ENCODE measurements around the gene AP2B1. TPM values are rescaled to one million over a fixed set of nuclear protein-coding genes. Genes with fewer than 3 reads are reported as not detected.

The AP2B1 gene
- total RNA-seq, 1 experiment from 2014 or later, result 195 TPM

- TF ChIP-seq PREB (CRISPR knock-in tag; IDR thresholded peaks at IDR 0.05; ENCODE audit: borderline replicate concordance) (no peak), NFYB (CRISPR knock-in tag; conservative IDR thresholded peaks at IDR 0.05; ENCODE audit: low read depth) (no peak), ATF1 (CRISPR knock-in tag; IDR thresholded peaks at IDR 0.05) (no peak), ATF6 (CRISPR knock-in tag; IDR thresholded peaks at IDR 0.05) (no peak), ELF4 (CRISPR knock-in tag; IDR thresholded peaks at IDR 0.05; ENCODE audit: low read depth) (no peak), CBFB (CRISPR knock-in tag; IDR thresholded peaks at IDR 0.05; ENCODE audit: low read depth) (no peak), HMGA2 (CRISPR knock-in tag; IDR thresholded peaks at IDR 0.05) (no peak), CDX4 (CRISPR knock-in tag; IDR thresholded peaks at IDR 0.05; ENCODE audit: borderline replicate concordance) (no peak), IRF1 (CRISPR knock-in tag; IDR thresholded peaks at IDR 0.05) (no peak), GRHL2 (CRISPR knock-in tag; IDR thresholded peaks at IDR 0.05; ENCODE audit: insufficient replicate concordance, severe bottlenecking) (no peak), ZNF232 (CRISPR knock-in tag; IDR thresholded peaks at IDR 0.05) (0 out of 2 replicates have a peak, but pooled peaks have one; percentile 69), ZNF512 (CRISPR knock-in tag; IDR thresholded peaks at IDR 0.05; ENCODE audit: borderline replicate concordance) (no peak), ZNF138 (CRISPR knock-in tag; conservative IDR thresholded peaks at IDR 0.05) (no peak), MYBL2 (CRISPR knock-in tag; IDR thresholded peaks at IDR 0.05) (0 out of 2 replicates have a peak, but pooled peaks have one; percentile 87), NFE2L1 (CRISPR knock-in tag; IDR thresholded peaks at IDR 0.05) (no peak)
- TF ChIP-seq, protein P1, sequence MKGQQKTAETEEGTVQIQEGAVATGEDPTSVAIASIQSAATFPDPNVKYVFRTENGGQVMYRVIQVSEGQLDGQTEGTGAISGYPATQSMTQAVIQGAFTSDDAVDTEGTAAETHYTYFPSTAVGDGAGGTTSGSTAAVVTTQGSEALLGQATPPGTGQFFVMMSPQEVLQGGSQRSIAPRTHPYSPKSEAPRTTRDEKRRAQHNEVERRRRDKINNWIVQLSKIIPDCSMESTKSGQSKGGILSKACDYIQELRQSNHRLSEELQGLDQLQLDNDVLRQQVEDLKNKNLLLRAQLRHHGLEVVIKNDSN (CRISPR knock-in tag; IDR thresholded peaks at IDR 0.05), result no peak; the same call in 1 of the 2 replicates
- TF ChIP-seq, protein P2, sequence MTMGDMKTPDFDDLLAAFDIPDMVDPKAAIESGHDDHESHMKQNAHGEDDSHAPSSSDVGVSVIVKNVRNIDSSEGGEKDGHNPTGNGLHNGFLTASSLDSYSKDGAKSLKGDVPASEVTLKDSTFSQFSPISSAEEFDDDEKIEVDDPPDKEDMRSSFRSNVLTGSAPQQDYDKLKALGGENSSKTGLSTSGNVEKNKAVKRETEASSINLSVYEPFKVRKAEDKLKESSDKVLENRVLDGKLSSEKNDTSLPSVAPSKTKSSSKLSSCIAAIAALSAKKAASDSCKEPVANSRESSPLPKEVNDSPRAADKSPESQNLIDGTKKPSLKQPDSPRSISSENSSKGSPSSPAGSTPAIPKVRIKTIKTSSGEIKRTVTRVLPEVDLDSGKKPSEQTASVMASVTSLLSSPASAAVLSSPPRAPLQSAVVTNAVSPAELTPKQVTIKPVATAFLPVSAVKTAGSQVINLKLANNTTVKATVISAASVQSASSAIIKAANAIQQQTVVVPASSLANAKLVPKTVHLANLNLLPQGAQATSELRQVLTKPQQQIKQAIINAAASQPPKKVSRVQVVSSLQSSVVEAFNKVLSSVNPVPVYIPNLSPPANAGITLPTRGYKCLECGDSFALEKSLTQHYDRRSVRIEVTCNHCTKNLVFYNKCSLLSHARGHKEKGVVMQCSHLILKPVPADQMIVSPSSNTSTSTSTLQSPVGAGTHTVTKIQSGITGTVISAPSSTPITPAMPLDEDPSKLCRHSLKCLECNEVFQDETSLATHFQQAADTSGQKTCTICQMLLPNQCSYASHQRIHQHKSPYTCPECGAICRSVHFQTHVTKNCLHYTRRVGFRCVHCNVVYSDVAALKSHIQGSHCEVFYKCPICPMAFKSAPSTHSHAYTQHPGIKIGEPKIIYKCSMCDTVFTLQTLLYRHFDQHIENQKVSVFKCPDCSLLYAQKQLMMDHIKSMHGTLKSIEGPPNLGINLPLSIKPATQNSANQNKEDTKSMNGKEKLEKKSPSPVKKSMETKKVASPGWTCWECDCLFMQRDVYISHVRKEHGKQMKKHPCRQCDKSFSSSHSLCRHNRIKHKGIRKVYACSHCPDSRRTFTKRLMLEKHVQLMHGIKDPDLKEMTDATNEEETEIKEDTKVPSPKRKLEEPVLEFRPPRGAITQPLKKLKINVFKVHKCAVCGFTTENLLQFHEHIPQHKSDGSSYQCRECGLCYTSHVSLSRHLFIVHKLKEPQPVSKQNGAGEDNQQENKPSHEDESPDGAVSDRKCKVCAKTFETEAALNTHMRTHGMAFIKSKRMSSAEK (CRISPR knock-in tag; IDR thresholded peaks at IDR 0.05; ENCODE audit: borderline replicate concordance), result no peak
- TF ChIP-seq, protein P3, sequence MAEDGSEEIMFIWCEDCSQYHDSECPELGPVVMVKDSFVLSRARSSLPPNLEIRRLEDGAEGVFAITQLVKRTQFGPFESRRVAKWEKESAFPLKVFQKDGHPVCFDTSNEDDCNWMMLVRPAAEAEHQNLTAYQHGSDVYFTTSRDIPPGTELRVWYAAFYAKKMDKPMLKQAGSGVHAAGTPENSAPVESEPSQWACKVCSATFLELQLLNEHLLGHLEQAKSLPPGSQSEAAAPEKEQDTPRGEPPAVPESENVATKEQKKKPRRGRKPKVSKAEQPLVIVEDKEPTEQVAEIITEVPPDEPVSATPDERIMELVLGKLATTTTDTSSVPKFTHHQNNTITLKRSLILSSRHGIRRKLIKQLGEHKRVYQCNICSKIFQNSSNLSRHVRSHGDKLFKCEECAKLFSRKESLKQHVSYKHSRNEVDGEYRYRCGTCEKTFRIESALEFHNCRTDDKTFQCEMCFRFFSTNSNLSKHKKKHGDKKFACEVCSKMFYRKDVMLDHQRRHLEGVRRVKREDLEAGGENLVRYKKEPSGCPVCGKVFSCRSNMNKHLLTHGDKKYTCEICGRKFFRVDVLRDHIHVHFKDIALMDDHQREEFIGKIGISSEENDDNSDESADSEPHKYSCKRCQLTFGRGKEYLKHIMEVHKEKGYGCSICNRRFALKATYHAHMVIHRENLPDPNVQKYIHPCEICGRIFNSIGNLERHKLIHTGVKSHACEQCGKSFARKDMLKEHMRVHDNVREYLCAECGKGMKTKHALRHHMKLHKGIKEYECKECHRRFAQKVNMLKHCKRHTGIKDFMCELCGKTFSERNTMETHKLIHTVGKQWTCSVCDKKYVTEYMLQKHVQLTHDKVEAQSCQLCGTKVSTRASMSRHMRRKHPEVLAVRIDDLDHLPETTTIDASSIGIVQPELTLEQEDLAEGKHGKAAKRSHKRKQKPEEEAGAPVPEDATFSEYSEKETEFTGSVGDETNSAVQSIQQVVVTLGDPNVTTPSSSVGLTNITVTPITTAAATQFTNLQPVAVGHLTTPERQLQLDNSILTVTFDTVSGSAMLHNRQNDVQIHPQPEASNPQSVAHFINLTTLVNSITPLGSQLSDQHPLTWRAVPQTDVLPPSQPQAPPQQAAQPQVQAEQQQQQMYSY (CRISPR knock-in tag; IDR thresholded peaks at IDR 0.05), result no peak
- TF ChIP-seq, protein P4, sequence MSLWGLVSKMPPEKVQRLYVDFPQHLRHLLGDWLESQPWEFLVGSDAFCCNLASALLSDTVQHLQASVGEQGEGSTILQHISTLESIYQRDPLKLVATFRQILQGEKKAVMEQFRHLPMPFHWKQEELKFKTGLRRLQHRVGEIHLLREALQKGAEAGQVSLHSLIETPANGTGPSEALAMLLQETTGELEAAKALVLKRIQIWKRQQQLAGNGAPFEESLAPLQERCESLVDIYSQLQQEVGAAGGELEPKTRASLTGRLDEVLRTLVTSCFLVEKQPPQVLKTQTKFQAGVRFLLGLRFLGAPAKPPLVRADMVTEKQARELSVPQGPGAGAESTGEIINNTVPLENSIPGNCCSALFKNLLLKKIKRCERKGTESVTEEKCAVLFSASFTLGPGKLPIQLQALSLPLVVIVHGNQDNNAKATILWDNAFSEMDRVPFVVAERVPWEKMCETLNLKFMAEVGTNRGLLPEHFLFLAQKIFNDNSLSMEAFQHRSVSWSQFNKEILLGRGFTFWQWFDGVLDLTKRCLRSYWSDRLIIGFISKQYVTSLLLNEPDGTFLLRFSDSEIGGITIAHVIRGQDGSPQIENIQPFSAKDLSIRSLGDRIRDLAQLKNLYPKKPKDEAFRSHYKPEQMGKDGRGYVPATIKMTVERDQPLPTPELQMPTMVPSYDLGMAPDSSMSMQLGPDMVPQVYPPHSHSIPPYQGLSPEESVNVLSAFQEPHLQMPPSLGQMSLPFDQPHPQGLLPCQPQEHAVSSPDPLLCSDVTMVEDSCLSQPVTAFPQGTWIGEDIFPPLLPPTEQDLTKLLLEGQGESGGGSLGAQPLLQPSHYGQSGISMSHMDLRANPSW (CRISPR knock-in tag; conservative IDR thresholded peaks at IDR 0.05; ENCODE audit: low read depth), result no peak
Measured at GRCh38 chr17:35578197-35578928, 8.8 kb upstream of the AP2B1 start, which contains the start of gene PEX12 (continued).
